Measurements from ENCODE around the gene WWC2. TPM values are rescaled to one million over a fixed set of nuclear protein-coding genes. Genes with fewer than 3 reads are reported as not detected.

The WWC2 gene
- total and polyA plus RNA-seq, 2 experiments from 2014 or later = 33.2 to 48.3 TPM

DNA sequence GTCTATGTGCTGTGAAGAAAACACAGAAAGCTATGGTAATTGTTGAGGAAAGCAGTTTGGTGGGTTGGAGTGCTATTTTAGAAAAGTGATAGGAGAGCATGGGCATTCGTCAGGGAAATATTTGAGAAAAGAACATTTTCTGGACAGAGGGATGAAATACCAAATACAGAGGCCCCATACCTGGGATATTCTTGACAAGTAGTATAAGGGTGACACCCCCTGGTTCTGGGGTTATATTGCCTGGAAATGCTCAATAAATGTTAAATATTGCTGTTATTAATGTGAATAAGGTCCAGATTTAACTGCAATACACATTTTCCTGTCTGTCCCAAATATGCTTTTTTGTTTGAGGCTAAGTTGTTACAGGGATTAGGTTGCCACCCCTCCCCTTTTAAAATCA lies 42.9 kb downstream of the WWC2 start:
- peak overlapping the region; percentile 71 for H3K4me2 ChIP-seq (ENCODE audit: unreplicated experiment)
- no peak overlapping the region for H3K9ac ChIP-seq
- no peaks in the 10 kb centered on the region for H4K20me1 ChIP-seq (ENCODE audit: insufficient read depth)
- in situ Hi-C loops (cut with MboI) = no loop called here
- no peaks in the 10 kb centered on the region for H3K9me2 ChIP-seq (ENCODE audit: insufficient read depth)
- peak overlapping the region; percentile 76 for H3K27ac ChIP-seq
- no peak for TF ChIP-seq EZH2phosphoT487 (IDR thresholded peaks at IDR 0.05; ENCODE audit: insufficient read depth, low read depth)
- TF ChIP-seq EZH2 (IDR thresholded peaks at IDR 0.05; ENCODE audit: insufficient read depth, poor library complexity, severe bottlenecking) = no peak
- no peak overlapping the region for H3K4me3 ChIP-seq
- H3K9me3 ChIP-seq (ENCODE audit: low read depth) = no peaks in the 10 kb centered on the region
- no peaks in the 10 kb centered on the region for H3K27me3 ChIP-seq (replicated peaks; ENCODE audit: insufficient read depth)
- H3K79me2 ChIP-seq (ENCODE audit: insufficient read depth) = peaks cover 90% of the 10 kb centered on the region
- no peak overlapping the region for H2AFZ ChIP-seq
- peaks cover 70% of the 10 kb centered on the region for H3K4me1 ChIP-seq (ENCODE audit: insufficient read depth)
- 91 to 96% methylated on average over 1 of the region's 1 CpG for WGBS, 2 experiments (ENCODE audit: low coverage in 1 of 2, low lambda C conversion rate in 2 of 2, missing lambda C conversion rate in 2 of 2)
- H3K36me3 ChIP-seq (ENCODE audit: low read depth) = no peaks in the 10 kb centered on the region
- H3F3A ChIP-seq (ENCODE audit: insufficient read depth) = peaks cover 59% of the 10 kb centered on the region
- DNase-seq = no peak

- in situ Hi-C loops (cut with MboI) = no loop called here
- whole genome bisulfite sequencing, 2 experiments (ENCODE audit: low coverage in 1 of 2, low lambda C conversion rate in 2 of 2, missing lambda C conversion rate in 2 of 2) = 7 to 13% methylated on average over 6 of the region's 6 CpGs
- peaks cover 67% of the 10 kb centered on the region for H3F3A ChIP-seq (ENCODE audit: insufficient read depth)
- H3K9me2 ChIP-seq (ENCODE audit: insufficient read depth) = no peaks in the 10 kb centered on the region
- DNase-seq = peak; percentile 84
- no peaks in the 10 kb centered on the region for H3K9me3 ChIP-seq (ENCODE audit: low read depth)
- no peaks in the 10 kb centered on the region for H3K36me3 ChIP-seq (ENCODE audit: low read depth)
- peak overlapping the region; percentile 3; the same call in 1 of the 2 replicates for H3K4me3 ChIP-seq
- H3K4me2 ChIP-seq (ENCODE audit: unreplicated experiment) = peak overlapping the region; percentile 71
- H3K4me1 ChIP-seq (ENCODE audit: insufficient read depth) = peaks cover 78% of the 10 kb centered on the region
- H3K27me3 ChIP-seq (replicated peaks; ENCODE audit: insufficient read depth) = no peaks in the 10 kb centered on the region
- peaks cover 90% of the 10 kb centered on the region for H3K79me2 ChIP-seq (ENCODE audit: insufficient read depth)
- H2AFZ ChIP-seq = no peak overlapping the region
- H4K20me1 ChIP-seq (ENCODE audit: insufficient read depth) = 0 out of 2 replicates have a peak, but pooled peaks cover 5% of the 10 kb centered on the region
- TF ChIP-seq EZH2phosphoT487 (IDR thresholded peaks at IDR 0.05; ENCODE audit: insufficient read depth, low read depth) (peak; percentile 88), EZH2 (IDR thresholded peaks at IDR 0.05; ENCODE audit: insufficient read depth, poor library complexity, severe bottlenecking) (no peak)
- peak overlapping the region; percentile 23 for H3K9ac ChIP-seq
- H3K27ac ChIP-seq = peak overlapping the region; percentile 76
Observed at GRCh38 chr4:183142571-183143550, 43.8 kb downstream of the WWC2 start.

GRCh38 chr4:183144787-183145186 lies 45.7 kb downstream of the WWC2 start:
- Histone ChIP-seq H3K79me2 (ENCODE audit: insufficient read depth) (peaks cover 90% of the 10 kb centered on the region), H3K27me3 (replicated peaks; ENCODE audit: insufficient read depth) (no peaks in the 10 kb centered on the region), H3K9me3 (ENCODE audit: low read depth) (no peaks in the 10 kb centered on the region), H3K9ac (no peak overlapping the region), H3K9me2 (ENCODE audit: insufficient read depth) (no peaks in the 10 kb centered on the region), H3K4me1 (ENCODE audit: insufficient read depth) (peaks cover 82% of the 10 kb centered on the region), H3K4me2 (ENCODE audit: unreplicated experiment) (no peak overlapping the region), H2AFZ (no peak overlapping the region), H3K36me3 (ENCODE audit: low read depth) (no peaks in the 10 kb centered on the region), H3K4me3 (no peak overlapping the region), H3F3A (ENCODE audit: insufficient read depth) (peaks cover 73% of the 10 kb centered on the region), H4K20me1 (ENCODE audit: insufficient read depth) (peaks cover 8% of the 10 kb centered on the region; the same call in 1 of the 2 replicates), H3K27ac (no peak overlapping the region)
- TF ChIP-seq EZH2phosphoT487 (IDR thresholded peaks at IDR 0.05; ENCODE audit: insufficient read depth, low read depth) = no peak
- TF ChIP-seq EZH2 (IDR thresholded peaks at IDR 0.05; ENCODE audit: insufficient read depth, poor library complexity, severe bottlenecking) = no peak
- DNase-seq = no peak
- WGBS, 2 experiments (ENCODE audit: low coverage in 1 of 2, low lambda C conversion rate in 2 of 2, missing lambda C conversion rate in 2 of 2) = 93% methylated on average over 6 of the region's 6 CpGs
- in situ Hi-C loops (cut with MboI) = no loop called here

DNA sequence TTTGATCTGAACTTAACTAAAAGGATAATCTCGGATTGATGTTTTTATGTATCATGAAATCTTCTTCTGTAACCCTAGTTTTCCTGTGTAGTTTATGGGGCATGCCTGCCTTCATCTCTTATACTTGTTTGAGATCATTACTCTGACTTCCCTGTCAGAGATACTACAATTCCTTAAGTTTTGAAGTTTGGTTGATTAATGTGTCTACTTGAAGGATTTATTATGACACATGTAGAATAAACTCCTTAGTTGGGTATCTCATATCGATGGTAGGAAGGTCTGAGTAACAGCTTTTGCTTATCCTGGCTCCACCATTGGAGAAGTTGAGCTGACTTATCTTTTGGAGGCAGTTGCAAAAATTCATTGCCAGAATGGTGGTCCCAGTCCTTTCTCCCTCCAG lies 46.7 kb downstream of the WWC2 start:
- Histone ChIP-seq H3K4me3 (no peak overlapping the region), H3K4me1 (ENCODE audit: insufficient read depth) (peaks cover 72% of the 10 kb centered on the region), H3K9me2 (ENCODE audit: insufficient read depth) (no peaks in the 10 kb centered on the region), H3K9ac (no peak overlapping the region), H4K20me1 (ENCODE audit: insufficient read depth) (peaks cover 11% of the 10 kb centered on the region; the same call in 1 of the 2 replicates), H3K27ac (no peak overlapping the region), H3K36me3 (ENCODE audit: low read depth) (no peaks in the 10 kb centered on the region), H3F3A (ENCODE audit: insufficient read depth) (peaks cover 67% of the 10 kb centered on the region), H3K9me3 (ENCODE audit: low read depth) (no peaks in the 10 kb centered on the region), H3K79me2 (ENCODE audit: insufficient read depth) (peaks cover 91% of the 10 kb centered on the region), H3K4me2 (ENCODE audit: unreplicated experiment) (no peak overlapping the region), H2AFZ (no peak overlapping the region), H3K27me3 (replicated peaks; ENCODE audit: insufficient read depth) (no peaks in the 10 kb centered on the region)
- 96 to 97% methylated on average over 2 of the region's 2 CpGs for WGBS, 2 experiments (ENCODE audit: low coverage in 1 of 2, low lambda C conversion rate in 2 of 2, missing lambda C conversion rate in 2 of 2)
- no peak for DNase-seq
- in situ Hi-C loops (cut with MboI) = no loop called here
- TF ChIP-seq EZH2 (IDR thresholded peaks at IDR 0.05; ENCODE audit: insufficient read depth, poor library complexity, severe bottlenecking) = no peak
- no peak for TF ChIP-seq EZH2phosphoT487 (IDR thresholded peaks at IDR 0.05; ENCODE audit: insufficient read depth, low read depth)
